HG03575 (cell line): ENCODE results near the gene RYR1.
"Not testable (repeated sequence)": the region's sequence is repeated elsewhere in the genome, so short reads cannot be mapped to it uniquely, and the experiment has no call there.

ENCODE experiments used
- ATAC-seq: cut with Tn5 transposase; IDR thresholded peaks from one replicate; pipeline ENCODE4 v1.9.1; 2021; ENCODE audit not compliant: unreplicated experiment, insufficient number of reproducible peaks, low FRiP score; ENCODE audit errors: extremely low read depth

Gene RYR1

DNA sequence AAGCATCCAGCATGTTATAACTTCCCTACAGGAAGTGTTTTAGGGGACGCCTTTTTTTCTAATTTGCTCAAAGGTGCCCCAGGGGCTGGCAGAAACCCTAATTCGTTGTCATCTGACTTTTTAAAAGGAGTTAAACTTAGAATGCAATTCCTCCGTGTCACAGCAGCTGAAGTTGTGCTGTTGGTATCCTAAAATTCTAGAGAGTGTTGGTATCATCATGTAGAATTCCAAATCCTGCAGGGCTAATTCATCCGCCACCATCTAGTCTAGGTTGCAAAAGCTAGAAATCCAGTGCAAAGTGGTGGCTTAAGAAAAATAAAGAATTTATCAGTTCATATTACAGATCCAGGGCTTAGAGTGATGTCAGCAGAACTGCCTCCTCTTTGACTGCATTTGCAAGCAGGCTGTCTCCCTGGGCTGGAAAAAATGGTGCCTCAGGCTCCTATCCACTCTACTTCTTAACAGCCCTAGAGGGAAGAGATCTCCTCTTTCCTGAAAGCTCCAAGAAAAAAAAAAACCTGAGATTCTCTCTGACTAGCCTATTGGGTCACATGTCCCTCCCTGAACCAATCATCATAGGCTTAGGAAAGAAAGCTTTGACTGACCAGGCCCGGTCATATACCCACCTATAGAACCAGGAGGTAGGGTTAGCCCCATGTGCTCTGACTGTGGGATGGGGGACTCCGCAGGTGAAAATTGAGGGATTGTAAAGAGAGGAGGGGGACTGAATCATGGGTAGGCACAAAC lies 111.3 kb downstream of the RYR1 start:
- ATAC-seq = no peak

DNA sequence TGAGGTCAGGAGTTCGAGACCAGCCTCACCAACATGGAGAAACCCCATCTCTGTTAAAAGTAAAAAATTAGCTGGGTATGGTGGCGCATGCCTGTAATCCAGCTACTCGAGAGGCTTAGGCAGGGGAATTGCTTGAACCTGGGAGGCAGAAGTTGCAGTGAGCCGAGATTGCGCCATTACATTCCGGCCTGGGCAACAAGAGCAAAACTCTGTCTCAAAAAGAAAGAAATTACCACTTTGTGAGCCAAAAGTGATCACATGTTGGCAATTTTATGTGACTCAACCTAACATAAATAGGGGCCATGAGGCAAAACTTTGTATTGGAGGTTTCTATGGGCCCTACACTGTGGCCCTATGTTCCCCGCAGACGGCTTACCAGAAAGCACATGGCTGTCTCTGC lies 112.1 kb downstream of the RYR1 start:
- ATAC-seq = no peak

DNA sequence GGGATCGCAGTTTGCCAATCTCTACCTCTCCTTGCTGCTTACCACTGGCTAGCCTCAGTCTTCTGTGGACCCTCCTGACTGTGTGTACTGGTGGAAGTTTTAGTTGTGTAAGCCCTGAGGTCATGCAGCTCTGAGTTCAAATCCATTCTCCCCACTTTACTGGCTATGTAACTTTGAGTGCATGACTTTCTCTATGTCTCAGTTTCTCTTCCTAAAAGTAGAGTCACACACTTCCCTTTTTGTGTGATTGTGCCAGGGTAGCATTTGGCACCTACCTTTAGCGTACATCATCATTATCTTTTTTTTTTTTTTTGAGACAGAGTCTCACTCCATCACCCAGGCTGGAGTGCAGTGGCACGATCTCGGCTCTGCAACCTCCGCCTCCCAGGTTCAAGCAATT lies 113.9 kb downstream of the RYR1 start:
- no peak for ATAC-seq

DNA sequence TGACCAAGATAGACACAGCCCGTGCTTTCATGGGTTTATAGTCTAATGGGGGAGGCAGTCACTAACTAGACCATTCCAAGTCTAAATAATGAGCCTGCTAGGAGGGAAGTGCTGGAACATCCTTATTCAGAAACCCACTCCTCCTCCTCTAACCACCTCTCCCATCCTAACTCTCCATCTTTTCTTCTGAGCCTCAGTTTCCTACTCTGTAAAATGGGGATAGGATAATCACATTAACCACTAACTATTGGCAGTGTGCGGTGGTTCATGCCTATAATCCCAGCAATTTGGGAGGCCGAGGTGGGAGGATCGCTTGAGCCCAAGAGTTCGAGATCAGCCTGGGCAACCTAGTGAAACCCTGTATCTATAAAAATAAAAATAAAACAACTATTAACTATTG lies 115.6 kb downstream of the RYR1 start:
- no peak for ATAC-seq

DNA sequence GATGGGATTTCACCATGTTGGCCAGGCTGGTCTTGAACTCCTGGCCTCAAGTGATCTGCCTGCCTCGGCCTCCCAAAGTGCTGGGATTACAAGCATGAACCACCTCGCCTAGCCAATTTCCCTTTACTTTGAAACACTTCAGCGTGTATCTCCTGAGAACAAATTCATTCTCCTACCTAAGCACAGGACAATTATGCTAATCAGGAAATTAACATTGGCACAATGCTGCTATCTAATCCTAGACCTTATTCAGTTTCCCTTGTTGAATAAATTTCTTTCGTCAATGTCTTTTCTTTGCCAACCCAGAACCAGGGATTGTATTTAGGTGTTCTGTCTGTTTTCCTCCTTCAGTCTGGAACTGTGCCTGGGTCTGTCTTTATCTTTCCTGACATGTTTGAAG lies 116.5 kb downstream of the RYR1 start:
- ATAC-seq = no peak

DNA sequence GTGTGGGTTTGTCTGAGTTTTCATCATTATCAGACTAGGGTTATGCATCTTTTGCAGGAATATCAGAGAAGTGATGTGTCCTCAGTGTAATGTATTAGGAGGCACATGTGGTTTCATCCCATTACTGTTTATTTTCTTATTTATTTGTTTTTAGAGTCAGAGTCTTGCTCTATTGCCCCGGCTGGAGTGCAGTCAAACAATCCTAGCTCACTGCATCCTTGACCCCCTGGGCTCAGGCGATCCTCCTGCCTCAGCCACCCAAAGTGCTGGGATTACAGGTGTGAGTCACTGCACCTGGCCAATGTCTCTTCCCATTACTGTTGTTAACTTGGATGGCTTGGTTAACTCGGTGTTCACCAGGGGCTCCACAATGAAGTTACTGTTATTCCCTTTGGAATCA lies 116.9 kb downstream of the RYR1 start:
- no peak for ATAC-seq

DNA sequence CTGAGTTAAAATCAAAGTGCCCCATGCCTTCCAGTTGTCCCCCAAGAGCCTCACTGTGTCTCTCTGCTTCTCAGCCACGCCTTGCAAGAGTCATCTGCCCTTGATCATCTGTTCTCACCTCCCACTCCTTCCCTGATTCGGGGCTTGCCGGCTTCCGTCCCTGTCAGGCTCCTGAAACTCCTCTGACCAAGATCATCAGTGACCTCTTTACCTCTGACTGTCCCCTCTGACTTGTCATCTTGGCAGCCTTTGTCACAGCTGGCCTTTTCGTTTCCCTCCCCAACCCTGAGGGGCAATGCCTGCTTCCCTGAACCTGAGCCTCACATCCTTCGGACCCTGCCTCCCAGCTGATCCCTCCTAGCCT lies 117.9 kb downstream of the RYR1 start:
- ATAC-seq = no peak

DNA sequence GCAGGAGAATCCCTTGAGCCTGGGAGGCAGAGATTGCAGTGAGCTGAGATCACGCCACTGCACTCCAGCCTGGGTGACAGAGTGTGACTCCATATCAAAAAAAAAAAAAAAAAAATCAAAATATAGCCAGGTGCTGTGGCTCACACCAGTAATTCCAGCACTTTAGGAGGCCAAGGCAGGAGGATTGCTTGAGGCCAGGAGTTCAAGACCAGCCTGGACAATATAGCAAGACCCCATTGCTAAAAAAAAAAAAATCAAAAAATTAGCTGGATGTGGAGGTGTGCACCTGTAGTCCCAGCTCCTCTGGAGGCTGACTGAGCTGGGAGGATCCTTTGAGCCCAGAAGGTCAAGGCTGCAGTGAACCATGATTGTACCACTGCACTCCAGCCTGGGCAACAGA lies 119.7 kb downstream of the RYR1 start:
- ATAC-seq = not testable (repeated sequence)

DNA sequence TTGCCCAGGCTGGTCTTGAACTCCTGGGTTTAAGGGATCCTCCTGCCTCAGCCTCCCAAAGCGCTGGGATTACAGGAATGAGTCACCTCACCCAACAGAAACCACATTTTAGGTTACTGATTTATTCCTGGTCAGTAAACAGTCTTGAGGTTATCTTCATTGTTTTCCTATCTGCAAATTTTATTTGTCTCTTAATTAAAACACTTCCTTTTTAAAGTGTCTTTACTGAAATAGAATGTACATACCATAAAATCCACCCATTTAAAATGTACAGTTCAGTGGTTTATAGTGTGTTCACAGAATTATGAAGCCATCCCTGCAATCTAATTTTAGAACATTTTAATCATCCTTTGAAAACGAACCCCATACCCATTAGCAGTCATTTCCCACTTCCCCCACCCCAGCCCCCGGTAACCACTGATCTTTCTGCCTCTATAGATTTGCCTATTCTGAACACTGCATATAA lies 121.2 kb downstream of the RYR1 start:
- ATAC-seq = no peak

DNA sequence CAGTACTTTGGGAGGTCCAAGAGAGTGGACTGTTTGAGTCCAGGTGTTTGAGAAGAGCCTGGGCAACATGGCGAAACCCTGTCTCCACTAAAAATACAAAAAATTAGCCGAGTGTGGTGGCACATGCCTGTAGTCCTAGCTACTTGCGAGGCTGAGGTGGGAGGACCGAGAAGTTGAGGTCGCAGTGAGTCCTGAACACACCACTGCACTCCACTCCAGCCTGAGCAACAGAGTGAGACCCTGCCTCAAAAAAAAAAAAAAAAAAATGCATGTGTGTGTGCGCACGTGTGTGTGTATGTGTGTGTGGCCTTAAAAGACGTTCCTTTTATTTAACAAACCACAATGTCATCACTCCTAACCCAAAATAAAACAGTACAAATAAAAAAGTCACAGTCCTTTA lies 121.7 kb downstream of the RYR1 start:
- ATAC-seq = no peak

DNA sequence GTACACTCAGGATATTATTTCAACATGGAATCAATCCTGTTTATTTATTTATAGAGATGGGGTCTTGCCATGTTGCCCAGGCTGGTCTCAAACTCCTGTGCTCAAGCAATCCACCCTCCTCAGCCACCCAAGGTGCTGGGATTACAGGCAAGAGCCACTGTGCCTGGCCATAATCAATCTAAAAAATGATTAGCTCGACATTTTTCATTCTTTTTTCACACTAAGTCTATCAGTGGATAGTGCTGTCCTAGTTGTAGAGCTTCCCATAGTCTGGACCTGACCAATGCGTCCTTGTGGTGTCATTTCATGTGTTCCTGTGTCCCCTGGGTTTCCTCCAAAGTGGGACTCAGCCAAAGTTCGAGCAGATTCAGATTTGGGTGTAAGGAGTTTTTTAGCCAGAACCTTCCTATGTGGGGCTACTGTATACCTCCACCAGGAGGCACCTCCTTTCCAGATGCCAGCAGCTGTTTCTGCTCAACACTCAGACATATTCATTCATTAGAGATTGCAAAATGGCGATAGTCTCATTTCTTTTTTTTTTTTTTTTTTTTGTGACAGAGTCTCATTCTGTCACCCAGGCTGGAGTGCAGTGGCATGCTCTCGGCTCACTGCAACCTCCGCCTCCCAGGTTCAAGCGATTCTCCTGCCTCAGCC lies 123.2 kb downstream of the RYR1 start:
- ATAC-seq = no peak

DNA sequence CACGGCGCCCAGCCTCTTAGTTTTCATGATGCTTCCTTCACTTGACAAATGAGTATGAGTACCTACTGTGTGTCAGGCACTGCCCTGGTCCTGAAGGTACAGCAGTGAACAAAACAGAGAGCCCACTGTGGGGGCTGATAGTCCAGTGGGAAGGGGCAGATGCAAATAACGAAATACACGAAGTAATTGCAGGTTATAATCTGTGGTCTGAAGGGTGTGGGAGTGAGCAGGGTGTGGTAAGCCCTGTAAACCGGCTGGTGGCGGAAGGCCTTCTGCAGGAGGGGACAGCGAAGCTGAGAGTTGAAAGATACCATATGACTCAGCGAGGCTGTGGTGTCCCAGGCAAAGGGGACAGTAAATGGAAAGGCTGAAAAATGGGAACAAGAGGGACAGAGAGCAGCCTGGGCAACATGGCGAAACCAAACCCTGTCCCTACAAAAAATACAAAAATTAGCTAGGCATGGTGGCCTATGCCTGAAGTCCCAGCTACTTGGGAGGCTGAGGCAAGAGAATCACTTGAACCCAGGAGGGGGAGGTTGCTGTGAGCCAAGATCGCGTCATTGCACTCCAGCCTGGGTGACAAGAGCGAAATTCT lies 123.8 kb downstream of the RYR1 start:
- no peak for ATAC-seq

DNA sequence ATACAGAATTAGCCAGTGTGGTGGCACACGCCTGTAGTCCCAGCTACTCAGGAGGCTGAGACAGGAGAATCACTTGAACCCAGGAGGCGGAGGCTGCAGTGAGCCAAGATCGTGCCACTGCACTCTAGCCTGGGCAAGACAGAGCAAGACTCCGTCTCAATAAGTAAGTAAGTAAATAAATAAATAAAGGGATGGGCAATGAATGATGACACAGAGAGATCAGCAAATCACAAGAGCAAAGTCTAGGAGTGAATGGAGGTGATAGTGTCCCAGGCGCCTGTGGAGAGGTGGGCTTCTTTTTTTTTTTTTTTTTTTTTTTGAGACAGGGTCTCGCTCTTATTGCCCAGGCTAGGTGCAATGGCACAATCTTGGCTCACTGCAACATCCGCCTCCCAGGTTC lies 125.4 kb downstream of the RYR1 start:
- ATAC-seq = not testable (repeated sequence)

DNA sequence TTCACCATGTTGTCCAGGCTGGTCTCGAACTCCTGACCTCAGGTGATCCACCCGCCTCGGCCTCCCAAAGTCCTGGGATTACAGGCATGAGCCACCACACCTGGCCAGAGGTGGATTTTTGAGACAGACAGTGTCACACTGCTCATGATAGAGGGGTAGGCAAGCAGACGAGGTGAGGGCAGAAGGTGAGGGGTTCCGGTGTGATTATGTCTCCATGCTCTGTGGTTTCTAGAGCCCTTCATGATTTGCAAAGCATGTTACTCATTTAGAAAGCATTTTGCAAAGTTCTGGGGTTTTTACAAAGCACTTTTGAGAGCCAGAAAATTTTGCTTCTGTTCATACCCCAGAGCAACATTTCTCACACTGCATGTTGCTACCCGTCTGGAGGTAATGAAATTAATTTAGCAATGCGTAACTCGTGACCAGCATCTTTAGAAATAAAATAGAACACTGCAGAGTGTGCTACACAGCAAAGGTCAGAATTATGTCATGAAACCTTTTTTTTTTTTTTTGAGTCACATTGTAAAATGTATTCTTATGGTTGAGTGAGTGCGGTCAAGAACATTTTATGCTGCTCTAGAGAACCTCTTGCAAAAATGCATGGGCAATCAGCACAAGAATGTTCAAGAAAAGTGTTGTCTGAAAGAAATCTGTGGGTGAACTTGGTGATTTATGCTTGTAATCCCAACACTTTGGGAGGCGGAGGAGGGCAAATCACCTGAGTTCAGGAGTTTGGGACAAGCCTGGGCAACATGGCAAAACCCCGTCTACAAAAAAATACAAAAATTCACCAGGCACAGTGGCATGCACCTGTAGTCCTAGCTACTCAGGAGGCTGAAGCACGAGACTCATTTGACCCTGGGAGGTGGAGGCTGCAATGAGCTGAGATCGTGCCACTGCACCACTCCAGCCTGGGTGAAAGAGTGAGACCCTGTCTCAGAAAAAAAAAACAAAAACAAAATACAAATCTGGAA lies 126.2 kb downstream of the RYR1 start:
- ATAC-seq = peak; percentile 43

DNA sequence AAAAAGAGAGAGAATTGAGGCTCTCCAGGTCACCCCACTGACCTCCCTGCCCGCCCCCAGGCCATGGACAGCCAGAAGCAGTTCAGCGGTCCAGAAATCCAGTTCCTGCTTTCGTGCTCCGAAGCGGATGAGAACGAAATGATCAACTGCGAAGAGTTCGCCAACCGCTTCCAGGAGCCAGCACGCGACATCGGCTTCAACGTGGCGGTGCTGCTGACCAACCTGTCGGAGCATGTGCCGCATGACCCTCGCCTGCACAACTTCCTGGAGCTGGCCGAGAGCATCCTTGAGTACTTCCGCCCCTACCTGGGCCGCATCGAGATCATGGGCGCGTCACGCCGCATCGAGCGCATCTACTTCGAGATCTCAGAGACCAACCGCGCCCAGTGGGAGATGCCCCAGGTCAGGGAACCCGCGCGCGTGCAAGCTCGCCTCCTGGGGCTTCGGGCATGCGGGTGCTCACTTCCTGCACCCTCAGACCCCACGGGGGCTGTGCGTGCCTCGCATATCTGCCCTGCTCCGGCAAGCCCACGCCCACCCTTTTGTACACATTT lies 127.6 kb downstream of the RYR1 start:
- no peak for ATAC-seq

DNA sequence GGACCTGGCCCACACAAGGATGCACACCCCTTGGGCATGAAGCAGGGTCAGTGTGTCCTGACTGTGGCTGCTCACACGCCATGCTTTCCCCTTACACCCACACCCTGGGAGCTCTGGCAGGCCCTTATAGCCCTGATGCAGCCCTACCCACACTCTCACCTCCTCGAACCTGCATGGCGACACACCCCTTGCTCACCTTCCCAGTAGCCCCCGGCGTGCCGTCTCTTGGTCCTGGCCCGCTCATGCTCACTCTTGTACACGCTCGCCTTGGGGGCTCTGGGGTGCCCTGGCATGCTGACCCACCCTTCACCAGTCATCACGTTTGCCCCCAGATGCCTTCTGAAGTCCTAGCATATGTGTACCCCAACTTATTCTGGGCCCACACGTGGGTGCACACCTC lies 128.2 kb downstream of the RYR1 start:
- ATAC-seq = no peak

DNA sequence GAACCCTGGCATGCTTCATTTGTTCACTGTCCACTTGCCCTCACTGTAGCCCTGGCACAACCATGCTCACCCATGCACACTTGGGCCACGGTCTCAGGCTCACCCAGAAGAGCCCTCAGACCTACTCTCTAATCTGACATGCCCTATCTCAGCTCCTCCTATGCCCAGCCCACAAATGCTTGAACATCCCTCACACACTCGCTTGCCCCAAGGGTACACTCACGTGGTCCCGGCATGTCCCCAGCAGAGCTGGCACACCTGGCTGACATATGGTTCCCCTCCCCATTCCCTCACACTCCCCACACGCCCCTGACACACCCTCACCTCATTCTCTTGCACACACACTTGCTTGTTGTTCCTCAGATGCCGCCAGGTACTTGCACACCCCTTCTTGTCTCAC lies 128.6 kb downstream of the RYR1 start:
- no peak for ATAC-seq

DNA sequence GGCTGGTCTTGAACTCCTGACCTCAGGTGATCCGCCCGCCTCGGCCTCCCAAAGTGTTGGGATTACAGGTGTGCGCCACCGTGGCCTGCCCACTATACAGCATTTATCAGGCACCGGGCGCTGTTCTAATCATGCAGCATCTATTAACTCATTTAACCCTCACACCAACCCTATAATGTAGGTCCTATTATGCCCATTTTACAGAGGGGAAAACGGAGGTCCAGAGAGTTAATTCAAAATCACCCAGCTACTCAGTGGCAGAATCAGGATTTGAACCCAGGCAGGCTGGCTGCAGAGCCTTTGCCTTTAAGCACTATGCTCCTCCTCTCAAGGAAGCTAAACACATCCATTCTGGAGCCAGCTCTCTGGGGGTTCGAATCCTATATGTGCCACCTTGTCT lies 130.0 kb downstream of the RYR1 start:
- ATAC-seq = no peak
